Central memory CD4-positive, alpha-beta T cell (primary cell): ENCODE measurements around the gene CD58.

ENCODE experiments used
- DNase-seq: peaks from one replicate; pipeline ENCODE4 v3.0.0; 2022

CD58 gene

DNA sequence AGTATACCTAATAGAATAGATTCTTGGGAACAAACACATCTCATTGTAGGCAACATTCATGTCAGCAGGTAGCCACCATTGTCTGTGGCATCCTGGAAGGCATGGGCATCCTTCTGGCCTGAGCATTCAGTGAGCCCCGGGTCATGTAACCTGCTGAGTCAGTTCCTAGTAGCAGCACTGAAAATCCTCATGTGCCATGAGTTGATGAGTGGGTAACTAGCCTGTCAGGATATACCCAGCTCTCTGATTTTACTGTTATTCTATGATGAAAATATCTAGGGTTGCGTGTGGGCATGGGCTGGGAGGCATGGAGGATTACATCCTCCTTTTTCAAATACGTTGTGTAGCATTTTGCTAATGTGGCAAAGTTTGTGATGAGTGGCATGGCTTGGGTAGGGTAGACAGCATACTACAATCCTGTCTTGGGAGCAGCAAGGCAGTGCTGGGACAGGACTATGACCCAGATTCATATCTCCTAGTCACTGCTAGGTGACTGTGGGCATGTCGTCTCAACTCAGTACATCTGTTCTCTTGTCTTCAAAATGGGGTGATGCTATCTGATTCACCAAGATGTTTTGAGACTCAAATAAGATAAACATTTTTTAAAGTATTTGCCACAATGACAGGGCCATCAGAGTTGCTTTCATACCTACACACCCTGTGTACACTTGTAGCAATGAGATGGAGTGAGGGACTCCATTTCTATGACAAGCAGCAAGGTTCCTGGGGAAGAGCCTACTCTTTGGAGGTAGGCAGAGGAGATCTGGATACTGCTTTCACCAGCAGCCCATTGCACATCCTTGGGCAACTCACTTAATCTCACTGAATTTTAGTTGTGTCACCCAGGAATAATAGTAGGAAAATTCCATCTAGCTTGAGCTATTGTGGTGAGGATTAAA lies 62.5 kb downstream of the CD58 start:
- DNase-seq, result no peak

- no peak for DNase-seq
Observed at GRCh38 chr1:116507631-116508030, 63.2 kb downstream of the CD58 start.

GRCh38 chr1:116506132-116507004 lies 64.5 kb downstream of the CD58 start:
- DNase-seq, result no peak

DNA sequence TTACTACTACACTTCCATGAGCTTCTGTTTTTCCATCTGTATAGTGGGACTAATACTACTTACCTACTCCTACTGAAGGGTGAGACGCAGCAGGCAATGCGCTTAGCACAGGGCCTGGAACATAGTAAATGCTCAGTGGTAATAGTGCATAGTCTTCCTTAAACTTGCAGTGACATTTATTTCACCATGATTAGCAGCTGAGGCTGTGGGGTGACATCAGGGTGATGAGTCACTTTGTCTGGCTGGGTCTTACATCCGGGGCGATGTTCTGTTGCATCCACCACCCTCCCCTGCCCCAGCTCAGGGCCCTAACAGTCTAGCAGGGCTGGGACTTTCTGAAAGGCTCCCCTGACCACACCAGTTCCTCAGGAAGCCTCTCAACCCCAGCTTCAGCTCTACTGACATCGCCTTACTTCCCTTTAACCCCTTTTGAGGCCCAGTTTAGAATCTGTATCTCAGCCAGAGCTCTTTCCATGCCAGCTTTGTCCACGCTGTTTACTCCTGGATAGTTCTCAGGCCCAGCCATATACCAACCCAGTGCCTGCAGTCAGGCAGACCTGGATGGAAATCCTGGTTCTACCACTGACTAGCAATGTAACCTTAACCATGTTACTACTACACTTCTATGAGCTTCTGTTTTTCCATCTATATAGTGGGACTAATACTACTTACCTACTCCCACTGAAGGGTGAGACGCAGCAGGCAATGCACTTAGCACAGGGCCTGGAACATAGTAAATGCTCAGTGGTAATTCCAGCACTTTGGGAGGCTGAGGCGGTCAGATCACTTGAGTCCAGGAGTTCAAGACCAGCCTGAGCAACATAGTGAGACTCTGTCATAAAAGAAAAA lies 66.3 kb downstream of the CD58 start:
- DNase-seq, result peak; percentile 91

GRCh38 chr1:116503546-116504307 lies 67.1 kb downstream of the CD58 start:
- no peak for DNase-seq

- no peak for DNase-seq
Observed at GRCh38 chr1:116502671-116503314, 68.0 kb downstream of the CD58 start.

DNA sequence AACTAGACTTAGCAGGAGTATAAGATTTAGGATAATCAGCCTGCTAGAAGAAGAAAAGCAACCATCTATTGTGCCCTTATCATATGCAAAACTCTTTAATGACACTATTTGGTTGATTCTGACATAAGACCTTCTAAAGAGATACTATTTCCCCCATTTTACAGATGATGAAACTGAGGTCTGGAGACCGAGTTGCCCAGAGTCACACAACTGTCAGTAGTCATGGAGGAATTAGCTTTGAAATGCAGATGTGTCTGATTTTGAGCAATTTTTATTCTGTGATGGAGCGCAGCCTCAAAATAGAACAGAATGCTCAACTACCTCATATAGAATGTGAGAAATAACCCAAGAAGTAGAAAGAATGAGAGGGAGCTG lies 69.0 kb downstream of the CD58 start:
- DNase-seq, result no peak

- DNase-seq, result no peak
Observed at GRCh38 chr1:116501125-116501869, 69.5 kb downstream of the CD58 start.

GRCh38 chr1:116498789-116499628 lies 71.8 kb downstream of the CD58 start:
- peak; percentile 47 for DNase-seq

GRCh38 chr1:116497656-116498055 lies 73.2 kb downstream of the CD58 start:
- DNase-seq, result no peak

DNA sequence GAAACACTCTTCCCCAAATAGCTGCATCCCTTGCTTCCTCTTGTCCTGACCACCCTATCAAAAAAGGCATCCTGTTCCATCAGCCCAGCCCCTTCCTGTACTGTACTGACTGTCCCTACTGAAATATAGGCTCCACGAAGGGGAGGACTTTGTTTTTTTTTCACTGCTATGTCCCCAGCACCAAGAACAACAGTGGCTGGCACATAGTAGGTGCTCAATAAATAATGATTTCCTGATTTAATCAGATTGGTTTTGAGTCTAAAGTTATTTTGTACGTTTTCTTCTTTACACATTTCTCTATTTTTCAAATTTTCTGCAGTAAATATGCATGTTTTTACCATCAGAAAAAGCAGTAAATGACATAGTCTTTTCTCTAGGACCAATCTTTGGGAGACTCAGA lies 73.9 kb downstream of the CD58 start:
- no peak for DNase-seq

DNA sequence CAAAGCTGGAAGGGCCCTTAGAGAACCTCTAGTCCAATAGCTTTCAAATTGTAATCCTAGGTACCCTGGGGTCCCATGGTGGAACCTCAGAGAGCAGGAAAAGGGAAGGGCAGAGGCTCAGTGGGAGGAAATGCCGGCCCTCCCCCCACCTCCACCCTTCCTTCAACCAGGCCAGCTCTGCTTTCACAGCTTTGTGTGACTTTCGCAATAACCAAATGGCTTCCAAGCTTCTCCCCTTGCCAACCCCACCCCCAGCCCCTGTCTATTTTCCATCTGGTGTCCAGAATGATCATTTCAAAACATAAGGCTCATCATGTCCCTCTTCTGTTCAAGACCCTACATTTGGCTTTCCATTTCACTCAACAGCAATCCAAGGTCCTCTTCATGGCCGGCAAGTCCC lies 74.4 kb downstream of the CD58 start:
- no peak for DNase-seq

DNA sequence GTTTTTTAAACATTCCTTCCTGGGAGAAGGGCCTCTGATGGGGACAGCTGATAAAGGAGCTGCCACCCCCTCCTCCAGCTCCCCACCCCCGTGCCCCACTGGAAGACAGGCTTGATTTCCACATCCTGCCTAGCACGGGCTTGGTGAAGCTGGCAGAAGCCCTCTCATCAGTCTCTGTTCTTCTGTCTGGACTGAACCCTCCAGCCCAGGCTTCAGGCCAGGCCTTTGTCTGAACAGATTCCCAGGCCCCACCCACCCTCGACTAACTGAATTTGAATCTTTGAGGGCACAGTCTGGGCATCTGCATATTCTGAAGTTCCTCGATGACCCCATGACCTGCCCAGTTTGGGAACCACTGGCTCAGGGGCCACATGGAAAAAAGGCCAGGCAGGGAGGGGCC lies 75.3 kb downstream of the CD58 start:
- no peak for DNase-seq

GRCh38 chr1:116494745-116495144 lies 76.1 kb downstream of the CD58 start:
- no peak for DNase-seq

DNA sequence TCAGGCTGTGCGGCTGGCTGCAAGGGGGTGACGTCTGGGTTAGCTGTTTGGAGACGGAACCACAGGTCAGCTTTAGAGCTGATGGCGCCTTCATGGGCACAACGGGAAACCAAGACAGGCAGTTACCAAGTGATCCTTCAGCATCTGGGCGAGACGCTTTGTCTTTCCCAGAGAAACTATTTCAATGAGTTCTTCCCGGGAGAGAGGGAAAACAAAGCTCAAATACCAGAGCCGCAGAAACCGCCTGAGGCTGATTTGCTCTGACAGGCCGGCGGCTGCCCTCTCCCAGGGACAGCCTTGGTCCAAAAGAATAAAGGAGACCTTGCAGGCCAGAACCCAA lies 76.5 kb downstream of the CD58 start:
- DNase-seq, result no peak

- no peak for DNase-seq
Observed at GRCh38 chr1:116493484-116494352, 77.1 kb downstream of the CD58 start.

GRCh38 chr1:116493036-116493435 lies 77.8 kb downstream of the CD58 start:
- DNase-seq, result no peak

- no peak for DNase-seq
Observed at GRCh38 chr1:116492358-116492811, 78.4 kb downstream of the CD58 start.
